ENCODE measurements around the gene RAB28.

The RAB28 gene

GRCh38 chr4:13367244-13367643 is 116.9 kb downstream of the RAB28 start:
- no peak for DNase-seq (ENCODE audit: low spot score)
- Histone ChIP-seq H4K8ac (ENCODE audit: low read depth, low read length) (no peak overlapping the region), H3K36me3 (replicated peaks in 1 of 2; ENCODE audit: control insufficient read depth in 2 of 2, insufficient read depth in 2 of 2, low read length in 2 of 2) (peaks cover 0 to 45% of the 10 kb centered on the region in 2 donors), H2AK5ac (ENCODE audit: low read depth, low read length) (no peak overlapping the region), H3K9me3 (replicated peaks in 1 of 2; ENCODE audit: control insufficient read depth in 2 of 2, insufficient read depth in 1 of 2, low read depth in 1 of 2, low read length in 2 of 2) (peaks cover 0 to 3% of the 10 kb centered on the region in 2 donors), H3K9ac (ENCODE audit: low read depth, low read length, poor library complexity) (no peak overlapping the region), H3K4me1 (ENCODE audit: control insufficient read depth in 2 of 2, insufficient read depth in 1 of 2, low read depth in 1 of 2, low read length in 2 of 2) (peaks cover 0 to 2% of the 10 kb centered on the region in 2 donors), H3K79me1 (ENCODE audit: low read depth, low read length) (no peaks in the 10 kb centered on the region), H3K14ac (ENCODE audit: low read length) (no peak overlapping the region), H3K23ac (ENCODE audit: low read depth, low read length, poor library complexity) (no peak overlapping the region), H2BK15ac (ENCODE audit: low read length) (no peak overlapping the region), H2BK120ac (ENCODE audit: low read depth, low read length) (no peak overlapping the region), H4K91ac (ENCODE audit: low read depth, low read length, poor library complexity) (no peak overlapping the region), H3K27ac (replicated peaks; ENCODE audit: low read length) (no peak overlapping the region), H3K27me3 (ENCODE audit: control insufficient read depth in 3 of 3, insufficient read depth in 3 of 3, low read depth in 1 of 3, low read length in 3 of 3) (no peaks in the 10 kb centered on the region), H2BK5ac (ENCODE audit: low read length) (no peak overlapping the region), H3K4me3 (ENCODE audit: low read length in 2 of 2) (no peak overlapping the region), H3K4ac (ENCODE audit: low read length) (no peak overlapping the region), H2BK12ac (ENCODE audit: low read length) (no peak overlapping the region), H2AFZ (ENCODE audit: low read length) (no peak overlapping the region), H3K18ac (ENCODE audit: low read length) (no peak overlapping the region), H3K4me2 (ENCODE audit: insufficient read depth, low read length, poor library complexity, severe bottlenecking) (no peak overlapping the region)

GRCh38 chr4:13365195-13365594 is 118.9 kb downstream of the RAB28 start:
- Histone ChIP-seq H2BK12ac (ENCODE audit: low read length) (no peak overlapping the region), H3K36me3 (replicated peaks in 1 of 2; ENCODE audit: control insufficient read depth in 2 of 2, insufficient read depth in 2 of 2, low read length in 2 of 2) (peaks cover 0 to 41% of the 10 kb centered on the region in 2 donors), H2AFZ (ENCODE audit: low read length) (no peak overlapping the region), H3K9ac (ENCODE audit: low read depth, low read length, poor library complexity) (no peak overlapping the region), H3K9me3 (replicated peaks in 1 of 2; ENCODE audit: control insufficient read depth in 2 of 2, insufficient read depth in 1 of 2, low read depth in 1 of 2, low read length in 2 of 2) (peaks cover 0 to 3% of the 10 kb centered on the region in 2 donors), H3K14ac (ENCODE audit: low read length) (no peak overlapping the region), H3K79me1 (ENCODE audit: low read depth, low read length) (no peaks in the 10 kb centered on the region), H2BK120ac (ENCODE audit: low read depth, low read length) (no peak overlapping the region), H2BK5ac (ENCODE audit: low read length) (no peak overlapping the region), H3K4me2 (ENCODE audit: insufficient read depth, low read length, poor library complexity, severe bottlenecking) (no peak overlapping the region), H4K8ac (ENCODE audit: low read depth, low read length) (no peak overlapping the region), H4K91ac (ENCODE audit: low read depth, low read length, poor library complexity) (no peak overlapping the region), H2BK15ac (ENCODE audit: low read length) (no peak overlapping the region), H3K18ac (ENCODE audit: low read length) (no peak overlapping the region), H3K27ac (replicated peaks; ENCODE audit: low read length) (no peak overlapping the region), H2AK5ac (ENCODE audit: low read depth, low read length) (no peak overlapping the region), H3K4me1 (ENCODE audit: control insufficient read depth in 2 of 2, insufficient read depth in 1 of 2, low read depth in 1 of 2, low read length in 2 of 2) (peaks cover 4 to 8% of the 10 kb centered on the region in 2 donors), H3K23ac (ENCODE audit: low read depth, low read length, poor library complexity) (no peak overlapping the region), H3K4ac (ENCODE audit: low read length) (no peak overlapping the region), H3K27me3 (ENCODE audit: control insufficient read depth in 3 of 3, insufficient read depth in 3 of 3, low read depth in 1 of 3, low read length in 3 of 3) (no peaks in the 10 kb centered on the region), H3K4me3 (ENCODE audit: low read length in 2 of 2) (no peak overlapping the region)
- no peak for DNase-seq (ENCODE audit: low spot score)
- no CpG with 5 or more reads among the region's 3 CpGs for WGBS, 2 donors (ENCODE audit: extremely low coverage in 2 of 2, insufficient read length in 2 of 2, insufficient replicate concordance in 1 of 2)

GRCh38 chr4:13364653-13365052 is 119.5 kb downstream of the RAB28 start:
- H3K4ac ChIP-seq (ENCODE audit: low read length), result no peak overlapping the region
- H3K4me1 ChIP-seq (ENCODE audit: control insufficient read depth in 2 of 2, insufficient read depth in 1 of 2, low read depth in 1 of 2, low read length in 2 of 2), result peaks cover 4 to 8% of the 10 kb centered on the region in 2 donors
- no peak overlapping the region for H2AK5ac ChIP-seq (ENCODE audit: low read depth, low read length)
- no CpG with 5 or more reads among the region's 6 CpGs for WGBS, 2 donors (ENCODE audit: extremely low coverage in 2 of 2, insufficient read length in 2 of 2, insufficient replicate concordance in 1 of 2)
- H3K23ac ChIP-seq (ENCODE audit: low read depth, low read length, poor library complexity), result no peak overlapping the region
- H2BK120ac ChIP-seq (ENCODE audit: low read depth, low read length), result no peak overlapping the region
- no peak overlapping the region for H3K27ac ChIP-seq (replicated peaks; ENCODE audit: low read length)
- no peaks in the 10 kb centered on the region for H3K27me3 ChIP-seq (ENCODE audit: control insufficient read depth in 3 of 3, insufficient read depth in 3 of 3, low read depth in 1 of 3, low read length in 3 of 3)
- H3K9ac ChIP-seq (ENCODE audit: low read depth, low read length, poor library complexity), result no peak overlapping the region
- H2BK15ac ChIP-seq (ENCODE audit: low read length), result no peak overlapping the region
- H3K14ac ChIP-seq (ENCODE audit: low read length), result no peak overlapping the region
- no peak overlapping the region for H3K18ac ChIP-seq (ENCODE audit: low read length)
- no peak overlapping the region for H2BK12ac ChIP-seq (ENCODE audit: low read length)
- peaks cover 0 to 3% of the 10 kb centered on the region in 2 donors for H3K9me3 ChIP-seq (replicated peaks in 1 of 2; ENCODE audit: control insufficient read depth in 2 of 2, insufficient read depth in 1 of 2, low read depth in 1 of 2, low read length in 2 of 2)
- no peak overlapping the region for H2BK5ac ChIP-seq (ENCODE audit: low read length)
- peaks cover 0 to 44% of the 10 kb centered on the region in 2 donors for H3K36me3 ChIP-seq (replicated peaks in 1 of 2; ENCODE audit: control insufficient read depth in 2 of 2, insufficient read depth in 2 of 2, low read length in 2 of 2)
- H3K79me1 ChIP-seq (ENCODE audit: low read depth, low read length), result no peaks in the 10 kb centered on the region
- no peak overlapping the region for H4K8ac ChIP-seq (ENCODE audit: low read depth, low read length)
- H2AFZ ChIP-seq (ENCODE audit: low read length), result no peak overlapping the region
- no peak overlapping the region for H4K91ac ChIP-seq (ENCODE audit: low read depth, low read length, poor library complexity)
- no peak for DNase-seq (ENCODE audit: low spot score)
- H3K4me3 ChIP-seq (ENCODE audit: low read length in 2 of 2), result no peak overlapping the region
- no peak overlapping the region for H3K4me2 ChIP-seq (ENCODE audit: insufficient read depth, low read length, poor library complexity, severe bottlenecking)

- no peak for DNase-seq (ENCODE audit: low spot score)
- Histone ChIP-seq H3K4me1 (ENCODE audit: control insufficient read depth in 2 of 2, insufficient read depth in 1 of 2, low read depth in 1 of 2, low read length in 2 of 2) (peaks cover 4 to 8% of the 10 kb centered on the region in 2 donors), H3K4me2 (ENCODE audit: insufficient read depth, low read length, poor library complexity, severe bottlenecking) (no peak overlapping the region), H3K9ac (ENCODE audit: low read depth, low read length, poor library complexity) (no peak overlapping the region), H2BK5ac (ENCODE audit: low read length) (no peak overlapping the region), H2AFZ (ENCODE audit: low read length) (no peak overlapping the region), H3K23ac (ENCODE audit: low read depth, low read length, poor library complexity) (no peak overlapping the region), H3K18ac (ENCODE audit: low read length) (no peak overlapping the region), H3K79me1 (ENCODE audit: low read depth, low read length) (no peaks in the 10 kb centered on the region), H4K8ac (ENCODE audit: low read depth, low read length) (no peak overlapping the region), H3K36me3 (replicated peaks in 1 of 2; ENCODE audit: control insufficient read depth in 2 of 2, insufficient read depth in 2 of 2, low read length in 2 of 2) (peaks cover 0 to 45% of the 10 kb centered on the region in 2 donors), H3K27me3 (ENCODE audit: control insufficient read depth in 3 of 3, insufficient read depth in 3 of 3, low read depth in 1 of 3, low read length in 3 of 3) (no peaks in the 10 kb centered on the region), H2AK5ac (ENCODE audit: low read depth, low read length) (no peak overlapping the region), H3K4ac (ENCODE audit: low read length) (no peak overlapping the region), H2BK12ac (ENCODE audit: low read length) (no peak overlapping the region), H2BK120ac (ENCODE audit: low read depth, low read length) (no peak overlapping the region), H3K14ac (ENCODE audit: low read length) (no peak overlapping the region), H3K9me3 (replicated peaks in 1 of 2; ENCODE audit: control insufficient read depth in 2 of 2, insufficient read depth in 1 of 2, low read depth in 1 of 2, low read length in 2 of 2) (peaks cover 0 to 3% of the 10 kb centered on the region in 2 donors), H4K91ac (ENCODE audit: low read depth, low read length, poor library complexity) (no peak overlapping the region), H3K27ac (replicated peaks; ENCODE audit: low read length) (no peak overlapping the region), H2BK15ac (ENCODE audit: low read length) (no peak overlapping the region), H3K4me3 (ENCODE audit: low read length in 2 of 2) (no peak overlapping the region)
- WGBS, 2 donors (ENCODE audit: extremely low coverage in 2 of 2, insufficient read length in 2 of 2, insufficient replicate concordance in 1 of 2), result no CpG with 5 or more reads among the region's 1 CpG
These were observed 120.0 kb downstream of the RAB28 start for GRCh38 chr4:13364172-13364571.

Data from neuronal stem cell (in vitro differentiated cells).